Camera-type eye (tissue), 1 donor: Measurements from ENCODE around the gene ZNF716. TPM values are rescaled to one million over a fixed set of nuclear protein-coding genes. Genes with fewer than 3 reads are reported as not detected.

Experiments
- total RNA-seq: library from RNA; depleted of rRNA; stranded (reverse); fragments of >200 nt; gene quantifications from one replicate; pipeline ENCODE4 v1.2.3, GENCODE V29; 2014

The ZNF716 gene
- total RNA-seq = not detected

DNA sequence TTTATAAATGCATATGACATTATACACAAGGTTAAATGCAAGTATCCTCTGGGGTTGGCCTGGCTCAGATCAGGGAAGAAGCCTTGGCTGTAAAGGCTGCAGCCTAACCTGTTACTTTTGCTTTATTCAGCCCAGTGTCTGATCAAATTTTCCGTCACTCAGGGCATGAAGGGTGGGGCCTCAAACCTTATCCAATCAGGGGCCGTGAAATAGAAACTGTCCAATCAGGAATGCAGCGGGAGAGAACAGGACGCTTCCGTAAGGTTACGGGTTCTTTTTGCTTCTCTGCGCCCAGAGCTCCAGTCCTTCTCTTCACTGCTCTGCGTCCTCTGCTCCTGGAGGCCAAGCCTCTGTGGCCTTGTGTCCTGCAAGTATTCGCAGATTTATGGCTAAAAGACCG lies at the start of gene ZNF716:
ZNF716 (plus strand) TSS at position 274 of the 400 bp plus-strand sequence; CDS start at position 386, 112 bp downstream.

